ENCODE data around the gene SLC26A4.

DNA sequence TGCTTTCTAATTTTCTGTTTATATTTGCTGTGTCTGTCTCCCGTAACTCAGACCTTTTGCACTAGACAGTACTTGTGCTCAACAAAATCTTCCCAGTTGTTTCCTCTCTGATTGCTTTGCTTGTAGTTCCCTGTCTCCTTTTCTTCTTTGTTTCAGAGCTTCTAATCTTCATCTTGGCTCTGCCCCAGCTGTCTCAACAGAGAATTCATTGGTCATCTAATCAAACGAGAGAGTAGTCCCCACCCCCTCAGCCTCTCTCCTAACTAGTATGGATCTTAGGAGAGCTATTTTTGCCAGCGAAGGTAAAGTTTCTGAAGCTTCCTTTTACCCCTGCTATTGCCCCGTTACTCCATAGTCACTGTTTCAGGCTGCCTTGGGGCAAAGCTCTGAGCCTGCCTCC, 32.8 kb downstream of the SLC26A4 start:
- TF ChIP-seq GATA2 (IDR thresholded peaks at IDR 0.05; ENCODE audit: low read depth, low read length), result no peak
- no peak for TF ChIP-seq GATA3 (IDR thresholded peaks at IDR 0.05; ENCODE audit: low read depth, low read length)

All from SH-SY5Y (cell line).